ENCODE measurements around the gene RGS7.
"Not testable (repeated sequence)": the region's sequence is repeated elsewhere in the genome, so short reads cannot be mapped to it uniquely, and the experiment has no call there.

The RGS7 gene

DNA sequence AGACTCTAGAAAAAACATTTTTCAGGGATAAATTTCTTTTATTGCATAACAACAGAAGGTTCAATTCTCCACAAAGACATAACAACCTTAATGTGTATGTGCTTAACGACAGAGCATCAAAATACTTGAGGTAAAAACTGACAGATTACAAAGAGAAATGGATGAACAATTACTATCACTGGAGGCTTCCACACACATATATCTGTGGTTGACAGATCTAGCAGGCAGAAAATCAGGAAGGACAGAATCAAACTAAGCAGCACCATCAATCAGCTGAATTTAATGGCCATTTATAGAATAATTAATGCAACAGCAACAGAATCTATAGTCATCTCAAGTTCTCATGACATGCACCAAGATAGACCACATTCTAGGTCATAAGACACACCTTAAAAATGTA is 439.0 kb downstream of the RGS7 start:
- no peak for DNase-seq (ENCODE audit: low read depth in 3 of 3)

GRCh38 chr1:240914506-240914905 is 442.5 kb downstream of the RGS7 start:
- DNase-seq (ENCODE audit: low read depth in 3 of 3): no peak

GRCh38 chr1:240912821-240913220 is 444.2 kb downstream of the RGS7 start:
- no peak for DNase-seq (ENCODE audit: low read depth in 3 of 3)

DNA sequence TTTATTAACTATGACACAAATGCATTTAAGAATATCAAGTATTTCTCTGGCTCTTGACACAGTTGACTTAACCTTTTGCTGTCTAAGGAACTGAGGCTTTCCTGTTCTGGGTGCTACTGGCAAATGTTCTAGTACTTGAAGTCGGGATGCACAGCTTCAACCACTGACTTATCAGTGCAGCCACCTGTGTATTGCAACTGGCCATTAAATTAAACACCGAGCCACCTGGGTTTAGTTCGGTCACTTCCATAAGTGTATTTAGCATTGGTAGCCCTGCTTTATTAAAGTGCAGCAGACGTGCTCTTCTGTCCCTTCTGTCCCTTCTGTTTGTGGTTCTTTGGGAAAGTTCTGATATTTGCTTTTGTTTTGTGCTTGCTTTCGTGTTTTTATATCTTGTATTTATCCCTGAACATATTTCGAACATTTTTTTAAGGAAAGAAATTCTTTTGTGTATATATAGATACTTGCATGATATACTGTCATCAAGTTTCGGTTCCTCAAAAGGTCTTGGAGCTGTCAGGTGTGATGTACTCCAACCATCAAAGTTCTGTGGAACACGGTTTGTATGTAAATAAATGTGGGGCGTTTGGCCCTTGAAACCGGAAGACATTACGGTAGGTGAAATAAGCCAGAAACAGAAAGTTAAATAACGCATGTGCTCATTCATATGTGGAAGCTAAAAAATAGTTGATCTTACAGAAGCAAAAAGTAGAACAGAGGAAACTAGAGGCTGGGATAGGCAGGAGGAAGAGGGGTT is 447.1 kb downstream of the RGS7 start:
- DNase-seq (ENCODE audit: low read depth in 3 of 3): no peak

- no peak for DNase-seq (ENCODE audit: low read depth in 3 of 3)
Observed at GRCh38 chr1:240906477-240906876, 450.5 kb downstream of the RGS7 start.

DNA sequence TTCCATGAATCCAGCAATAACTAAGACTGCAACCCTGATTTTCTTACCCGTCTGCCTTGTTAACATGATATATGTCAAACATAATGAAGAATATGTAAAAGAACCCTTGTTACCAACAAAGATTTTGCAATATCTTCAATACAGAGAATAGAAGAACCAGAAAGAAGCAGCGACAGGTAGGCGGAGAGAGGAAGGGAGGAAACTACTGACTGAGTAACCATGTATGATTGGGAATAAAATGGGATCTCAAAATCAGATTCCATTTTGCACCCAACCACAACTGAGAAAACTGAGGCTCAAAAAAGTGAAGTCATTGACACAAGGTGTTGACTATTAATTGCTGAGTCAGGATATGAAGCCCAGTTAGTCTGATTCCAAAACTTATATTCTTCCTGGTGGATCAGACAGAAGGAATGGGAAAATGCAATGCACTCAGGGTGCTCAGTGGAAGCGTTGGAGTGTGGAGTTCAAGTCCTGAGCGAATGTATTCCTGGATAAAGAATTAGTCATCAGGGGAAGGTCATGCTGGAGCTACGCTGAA is 451.7 kb downstream of the RGS7 start:
- no peak for DNase-seq (ENCODE audit: low read depth in 3 of 3)

- not testable (repeated sequence) for DNase-seq (ENCODE audit: low read depth in 3 of 3)
Observed at GRCh38 chr1:240895424-240895823, 461.6 kb downstream of the RGS7 start.

DNA sequence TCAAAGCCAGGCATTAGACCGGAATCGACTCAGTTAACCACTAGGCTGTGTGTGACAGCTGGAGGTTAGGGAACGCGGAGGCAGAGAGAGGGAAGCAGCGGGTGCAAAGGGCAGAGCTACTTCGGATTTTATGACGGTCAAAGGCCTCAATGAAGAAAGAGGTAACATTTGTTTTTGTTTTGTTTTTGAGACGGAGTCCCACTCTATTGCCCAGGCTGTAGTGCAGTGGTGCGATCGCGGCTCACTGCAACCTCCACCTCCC is 468.3 kb downstream of the RGS7 start:
- DNase-seq (ENCODE audit: low read depth in 3 of 3): no peak

DNA sequence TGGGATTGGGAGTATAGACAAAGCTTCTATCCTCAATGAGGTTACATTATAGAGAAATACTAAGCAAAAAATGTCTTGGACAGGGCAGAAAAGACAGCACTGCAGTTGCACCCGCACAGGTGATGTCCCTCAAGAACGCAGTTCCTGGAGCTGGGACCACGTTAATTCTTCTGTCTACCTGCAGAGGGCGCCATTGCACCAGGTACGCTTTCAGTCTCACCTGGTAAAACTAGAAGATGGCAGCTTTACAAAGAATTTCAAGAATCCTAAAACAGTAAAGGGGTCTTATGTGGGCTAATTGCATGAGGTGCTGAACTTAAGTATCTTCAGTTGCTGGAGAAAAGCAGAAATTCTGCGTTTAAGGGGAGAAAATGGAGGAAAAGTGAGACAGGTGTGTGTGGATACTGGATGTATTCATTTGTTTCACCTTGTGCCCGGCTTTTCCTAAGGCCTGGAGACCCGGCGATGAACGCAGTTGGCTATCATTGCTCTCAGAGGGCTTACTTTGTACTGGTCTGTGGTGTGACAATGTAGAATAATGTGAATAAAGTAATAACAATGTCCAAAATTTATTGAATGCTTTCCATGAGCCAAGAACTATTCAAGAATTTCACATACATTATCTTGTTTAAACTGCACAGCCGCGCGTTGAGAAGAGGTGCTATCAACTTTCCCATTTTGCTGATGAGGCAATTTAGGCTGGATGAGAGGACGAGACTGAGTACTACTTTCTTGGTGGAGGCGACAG is 468.8 kb downstream of the RGS7 start:
- DNase-seq (ENCODE audit: low read depth in 3 of 3): no peak

- DNase-seq (ENCODE audit: low read depth in 3 of 3): no peak
Observed at GRCh38 chr1:240883490-240883889, 473.5 kb downstream of the RGS7 start.

- DNase-seq (ENCODE audit: low read depth in 3 of 3): not testable (repeated sequence)
Observed at GRCh38 chr1:240882656-240883308, 474.2 kb downstream of the RGS7 start.

GRCh38 chr1:240878631-240879030 is 478.4 kb downstream of the RGS7 start:
- DNase-seq (ENCODE audit: low read depth in 3 of 3): no peak

DNA sequence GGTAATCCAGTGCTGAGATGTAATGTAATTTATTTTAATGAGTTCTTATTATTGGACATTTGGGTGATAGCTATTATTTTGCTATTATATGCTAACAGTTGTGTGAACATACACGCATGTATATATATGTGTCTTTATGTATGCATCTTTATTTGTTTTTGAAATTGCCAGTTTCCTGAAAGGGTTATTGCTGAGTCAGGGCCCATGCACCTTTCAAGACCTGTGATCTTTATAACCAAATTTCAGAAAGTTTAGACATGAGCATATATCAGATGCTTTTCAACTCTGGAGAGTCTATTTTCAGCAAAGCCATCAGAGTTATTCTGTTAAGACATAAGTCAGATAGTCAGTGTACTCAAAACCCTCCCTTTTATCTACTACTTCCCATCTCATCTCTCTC is 479.4 kb downstream of the RGS7 start:
- DNase-seq (ENCODE audit: low read depth in 3 of 3): no peak

GRCh38 chr1:240876071-240876470 is 480.9 kb downstream of the RGS7 start:
- DNase-seq (ENCODE audit: low read depth in 3 of 3): no peak

DNA sequence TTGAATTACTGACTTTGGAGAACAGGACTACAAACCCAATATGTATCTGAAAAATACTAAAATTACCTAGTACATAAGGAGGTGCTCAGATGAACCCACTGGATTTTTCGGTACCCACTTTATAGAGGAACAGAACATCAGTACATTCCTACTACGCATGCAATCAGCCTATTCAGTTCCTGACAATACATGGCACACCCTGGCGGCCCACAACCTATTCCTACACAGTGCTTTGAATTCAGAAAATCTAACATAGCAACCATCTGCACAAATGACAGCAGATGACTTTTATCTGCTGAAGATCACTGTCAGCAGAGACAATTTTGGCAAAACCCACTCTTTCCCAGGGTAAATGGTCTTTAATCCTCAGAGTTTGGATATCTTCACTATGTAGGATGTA is 487.9 kb downstream of the RGS7 start:
- no peak for DNase-seq (ENCODE audit: low read depth in 3 of 3)

GRCh38 chr1:240866724-240867123 is 490.3 kb downstream of the RGS7 start:
- no peak for DNase-seq (ENCODE audit: low read depth in 3 of 3)

DNA sequence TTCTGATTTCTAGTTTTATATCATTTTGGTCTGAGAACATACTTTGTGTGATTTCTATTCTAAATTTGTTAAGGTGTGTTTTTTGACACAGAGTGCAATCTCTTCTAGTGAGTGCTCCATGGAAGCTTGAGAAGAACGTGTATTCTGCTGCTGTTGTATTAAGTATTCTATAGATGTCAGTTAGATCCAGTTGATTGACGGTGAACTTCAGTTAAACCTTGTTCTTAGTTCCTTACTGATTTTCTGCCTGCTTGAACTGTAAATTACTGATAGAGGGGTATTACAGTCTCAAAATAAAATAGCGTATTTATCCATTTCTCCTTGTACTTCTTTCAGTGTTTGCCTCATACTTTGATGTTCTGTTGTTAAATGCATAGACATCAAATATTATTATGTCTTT is 497.0 kb downstream of the RGS7 start:
- DNase-seq (ENCODE audit: low read depth in 3 of 3): no peak

DNA sequence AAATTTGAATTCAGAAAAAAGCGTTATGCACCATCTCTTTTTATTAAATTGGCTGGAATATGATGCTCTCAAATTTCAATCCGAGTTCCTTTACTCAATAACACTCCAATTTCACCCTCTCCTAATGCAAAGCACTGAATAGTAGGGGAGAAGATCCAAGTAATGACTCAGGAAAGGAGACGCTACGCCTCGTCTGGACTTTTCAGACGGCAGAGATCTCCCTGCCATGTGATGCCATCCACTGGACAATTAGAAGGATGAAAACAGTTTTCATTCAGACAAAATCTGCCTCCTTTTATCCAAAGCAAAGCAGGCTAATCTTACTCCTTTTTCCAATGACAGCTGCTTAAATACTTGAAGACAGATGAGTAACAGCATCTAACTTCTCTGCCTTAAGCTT is 502.6 kb downstream of the RGS7 start:
- DNase-seq (ENCODE audit: low read depth in 3 of 3): no peak

GRCh38 chr1:240847325-240847724 is 509.7 kb downstream of the RGS7 start:
- DNase-seq (ENCODE audit: low read depth in 3 of 3): no peak

DNA sequence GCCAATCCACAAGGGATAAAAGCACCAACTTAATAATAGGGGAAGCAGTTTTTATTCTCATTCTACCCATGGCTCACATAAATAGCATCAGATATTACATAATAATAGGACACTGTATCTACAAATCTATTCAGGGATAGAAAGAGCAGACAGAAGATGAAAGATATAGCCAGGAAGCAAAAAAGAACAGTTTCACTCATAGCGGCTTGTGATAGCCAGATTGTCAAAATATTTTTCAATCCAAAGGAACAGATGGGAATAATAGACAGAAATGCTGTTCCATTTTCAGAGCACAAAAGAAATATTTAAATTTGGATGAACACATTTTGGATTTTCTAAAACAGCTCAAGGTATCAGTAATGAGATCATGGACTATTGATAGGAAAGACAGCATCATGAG is 512.5 kb downstream of the RGS7 start:
- DNase-seq (ENCODE audit: low read depth in 3 of 3): no peak

DNA sequence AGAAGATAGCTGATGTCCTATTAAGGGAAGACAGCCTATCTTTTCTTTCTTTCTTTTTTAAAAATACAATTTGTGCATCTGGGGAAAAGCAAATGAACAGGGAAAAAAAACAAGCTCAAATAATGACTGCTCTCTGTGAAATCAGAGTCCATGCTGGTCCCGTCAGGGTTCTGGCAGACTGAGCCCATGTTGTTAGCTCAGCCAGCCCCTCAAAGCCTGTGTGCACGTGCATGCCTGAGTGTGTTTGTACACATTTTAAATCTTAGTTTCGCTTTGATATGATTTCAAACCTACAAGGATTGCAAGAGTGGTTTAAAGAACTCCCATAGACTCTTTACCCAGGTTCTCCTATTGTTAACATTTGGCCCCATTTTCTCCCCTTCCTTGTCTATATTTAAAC is 513.2 kb downstream of the RGS7 start:
- DNase-seq (ENCODE audit: low read depth in 3 of 3): no peak

DNA sequence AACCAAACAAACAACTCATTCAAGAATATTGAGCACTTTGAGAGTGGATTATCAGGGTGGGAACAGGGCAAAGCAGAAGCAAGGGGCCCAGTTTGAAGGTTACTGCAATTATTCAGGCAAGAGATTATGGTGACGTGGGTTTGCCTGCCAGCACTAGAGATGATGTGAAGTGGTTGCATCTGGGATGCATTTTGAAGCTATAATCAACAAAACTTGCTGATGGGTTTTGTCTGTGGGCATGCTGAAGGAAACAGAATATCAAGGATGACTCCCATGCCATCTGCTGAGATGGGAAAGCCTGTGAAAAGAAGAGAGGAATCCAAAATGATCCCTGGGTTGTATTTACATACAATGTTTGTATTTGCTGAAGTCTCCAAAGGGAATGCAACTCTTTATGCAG is 520.7 kb downstream of the RGS7 start:
- no peak for DNase-seq (ENCODE audit: low read depth in 3 of 3)

GRCh38 chr1:240835291-240835690 is 521.7 kb downstream of the RGS7 start:
- no peak for DNase-seq (ENCODE audit: low read depth in 3 of 3)
